HG03097 (cell line): ENCODE results near the gene CYP3A4.
"Not testable (repeated sequence)": the region's sequence is repeated elsewhere in the genome, so short reads cannot be mapped to it uniquely, and the experiment has no call there.

Source experiments
- ATAC-seq: cut with Tn5 transposase; IDR thresholded peaks from one replicate; pipeline ENCODE4 v1.9.1; 2021; ENCODE audit not compliant: unreplicated experiment, low FRiP score

The CYP3A4 gene

GRCh38 chr7:99784007-99784406 lies at the start of gene CYP3A4:
CYP3A4 (minus strand) TSS chr7:99784184; CDS start chr7:99784081, 103 bp downstream.
- no peak for ATAC-seq

GRCh38 chr7:99833289-99833877 lies 49.4 kb upstream of the CYP3A4 start:
- ATAC-seq = no peak

DNA sequence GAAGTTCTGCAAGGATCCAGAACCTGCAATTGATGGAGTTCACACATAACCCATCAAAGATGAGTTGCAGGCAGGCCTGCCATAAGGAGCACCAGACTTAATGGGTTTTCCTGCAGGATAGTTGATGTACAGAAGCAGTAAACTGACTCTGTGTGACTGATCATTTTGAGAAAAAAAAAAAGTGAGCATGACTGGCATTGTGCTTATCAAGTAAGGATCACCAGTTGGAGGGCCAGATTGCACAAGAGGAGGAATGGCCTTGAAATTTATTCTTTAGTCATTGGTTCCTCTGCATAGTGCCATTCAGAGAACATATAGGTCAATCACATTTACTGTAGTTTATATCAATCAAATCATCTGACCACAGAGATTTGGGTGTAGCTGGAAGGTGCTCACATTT lies 47.6 kb upstream of the CYP3A4 start:
- no peak for ATAC-seq

- no peak for ATAC-seq
These were observed 45.7 kb upstream of the CYP3A4 start for GRCh38 chr7:99829524-99830160.

DNA sequence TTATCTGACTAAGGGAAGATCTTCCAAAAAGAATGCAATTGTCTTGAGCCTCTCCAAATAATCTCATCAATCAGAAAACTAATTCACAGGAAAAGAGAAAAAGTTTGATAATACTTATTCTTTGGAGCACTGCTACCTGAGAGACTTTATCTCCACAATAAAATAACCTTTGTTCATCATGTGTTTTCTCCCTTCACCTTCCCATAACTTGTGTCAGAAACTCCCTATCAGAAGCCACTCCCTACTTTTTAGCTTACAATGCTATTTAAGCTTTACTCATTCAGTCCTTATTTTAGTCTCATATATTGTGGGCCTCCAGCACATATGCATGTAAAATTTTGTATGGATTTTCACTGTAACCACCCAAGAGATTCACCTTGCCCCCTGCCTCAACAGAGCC lies 44.8 kb upstream of the CYP3A4 start:
- no peak for ATAC-seq

DNA sequence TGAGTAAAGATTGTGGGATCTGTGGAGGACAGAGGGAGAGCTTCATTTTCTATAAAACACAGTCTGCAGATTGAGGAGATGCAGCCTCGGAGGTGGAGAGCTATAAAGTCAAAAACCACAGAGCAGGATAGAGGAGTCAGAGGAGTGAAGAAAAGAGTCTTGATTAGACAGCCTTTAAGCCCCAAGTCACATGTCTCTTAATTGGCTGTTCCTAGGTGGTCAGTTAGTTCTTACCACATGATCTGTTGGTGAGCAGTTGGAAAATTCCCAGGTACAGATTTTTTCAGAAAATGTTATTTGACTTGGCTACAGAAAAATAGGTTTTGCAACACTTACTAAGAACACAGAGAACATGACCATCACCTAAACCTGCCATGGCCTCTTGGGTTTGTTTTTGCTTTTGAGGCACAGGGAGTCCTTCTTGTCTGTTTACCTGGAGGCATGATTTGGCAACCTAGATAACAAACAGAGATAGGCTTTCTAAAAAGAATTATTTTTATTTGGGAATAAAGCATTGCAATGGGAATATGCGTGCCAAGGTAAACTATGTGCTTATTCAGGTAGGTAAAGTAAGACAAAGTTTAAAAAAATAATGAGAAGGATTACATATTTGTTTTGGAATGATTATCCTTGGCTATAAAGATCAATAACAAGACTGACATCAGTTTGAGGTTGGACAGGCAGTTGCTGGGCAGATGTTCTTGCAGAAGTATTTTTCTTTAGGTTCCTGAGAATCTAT lies 43.2 kb upstream of the CYP3A4 start:
- no peak for ATAC-seq

GRCh38 chr7:99825873-99826272 lies 41.9 kb upstream of the CYP3A4 start:
- ATAC-seq = no peak

DNA sequence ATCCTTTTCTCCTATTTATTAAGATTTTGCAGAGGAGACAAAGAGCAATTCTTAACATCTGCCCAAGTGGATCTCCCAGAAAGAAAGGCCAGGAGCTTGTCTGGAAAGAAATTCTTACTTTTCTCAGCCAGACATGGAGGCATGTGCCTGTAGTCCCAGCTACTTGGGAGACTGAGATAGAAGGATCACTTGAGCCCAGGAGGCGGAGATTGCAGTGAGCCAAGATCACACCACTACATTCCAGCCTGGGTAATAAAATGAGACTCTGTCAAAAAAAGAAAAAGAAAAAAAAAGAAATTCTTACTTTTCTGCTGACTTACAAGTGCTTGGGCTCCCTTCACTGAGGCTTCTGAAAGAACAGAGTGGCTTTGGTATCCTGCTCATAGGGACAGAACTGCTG lies 41.5 kb upstream of the CYP3A4 start:
- no peak for ATAC-seq

GRCh38 chr7:99824091-99824490 lies 40.1 kb upstream of the CYP3A4 start:
- no peak for ATAC-seq

DNA sequence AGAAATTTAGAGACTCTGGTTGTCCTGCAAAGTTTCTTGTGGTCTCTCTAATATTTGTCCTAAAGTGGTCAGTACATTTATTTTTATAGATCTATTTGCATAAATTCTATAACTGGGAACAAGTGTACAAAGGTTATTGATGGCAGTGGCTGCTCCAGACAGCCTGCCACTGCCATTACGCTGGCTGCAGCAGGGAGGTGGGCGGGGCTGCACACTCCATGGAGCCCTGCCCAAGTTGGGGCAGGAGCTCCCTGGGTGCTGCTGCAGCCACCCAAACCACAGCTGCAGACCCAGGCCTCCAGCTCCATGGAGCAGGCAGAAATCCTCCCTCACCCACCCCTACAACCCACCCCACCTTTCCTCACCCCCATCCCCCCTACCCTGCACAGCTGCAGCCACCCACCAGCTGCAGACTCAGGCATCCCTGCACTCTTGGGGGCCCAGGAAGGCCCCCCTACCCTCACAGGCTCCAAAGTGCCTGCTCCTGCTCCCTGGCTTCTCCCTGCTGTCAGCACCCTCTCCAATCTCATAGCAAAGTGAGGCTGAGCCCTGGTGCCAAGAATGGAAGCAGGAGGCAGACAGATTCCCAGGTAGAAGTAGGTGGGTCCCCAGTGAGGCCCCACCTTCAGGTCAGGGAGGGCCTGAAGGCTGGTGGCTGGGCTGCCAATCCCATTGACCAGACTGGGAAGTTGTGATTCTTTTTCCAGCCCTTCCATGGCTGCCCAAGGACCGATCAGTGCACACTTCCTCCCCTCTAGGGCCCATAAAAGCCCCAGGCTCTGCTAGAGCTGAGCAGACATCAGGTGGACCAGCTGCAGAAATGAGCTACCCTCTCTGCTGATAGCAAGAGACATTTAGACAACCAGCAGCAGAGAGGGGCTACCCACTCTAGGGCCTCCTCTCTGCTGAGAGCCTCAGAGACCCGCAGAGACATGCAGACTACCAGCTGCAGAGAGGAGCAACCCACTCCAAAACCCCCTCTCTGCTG lies 39.0 kb upstream of the CYP3A4 start:
- ATAC-seq = no peak

DNA sequence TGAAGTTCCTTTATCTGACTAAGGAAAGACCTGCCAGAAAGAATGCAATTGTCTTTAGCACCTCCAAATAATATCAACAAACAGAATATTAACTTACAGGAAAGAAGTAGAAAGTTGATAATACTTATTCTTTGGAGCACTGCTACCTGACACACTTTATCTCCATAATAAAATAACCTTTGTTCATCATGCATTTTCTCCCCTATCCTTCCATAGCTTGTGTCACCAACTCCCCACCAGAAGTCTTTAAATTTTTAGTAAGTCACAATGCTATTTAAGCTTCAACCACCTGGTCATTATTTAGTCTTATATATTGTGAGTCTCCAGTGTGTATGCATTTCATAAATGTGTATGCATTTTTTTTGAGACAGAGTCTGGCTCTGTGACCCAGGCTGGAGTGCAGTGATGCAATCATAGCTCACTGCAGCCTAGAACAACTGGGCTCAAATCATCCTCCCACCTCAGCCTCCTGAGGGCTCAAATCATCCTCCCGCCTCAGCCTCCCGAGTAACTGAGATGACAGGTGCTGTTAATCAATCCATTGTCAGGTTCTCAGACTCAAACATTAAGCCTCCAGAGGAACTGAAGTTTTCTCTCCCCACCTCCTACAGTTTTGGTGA lies 36.5 kb upstream of the CYP3A4 start:
- ATAC-seq = no peak

DNA sequence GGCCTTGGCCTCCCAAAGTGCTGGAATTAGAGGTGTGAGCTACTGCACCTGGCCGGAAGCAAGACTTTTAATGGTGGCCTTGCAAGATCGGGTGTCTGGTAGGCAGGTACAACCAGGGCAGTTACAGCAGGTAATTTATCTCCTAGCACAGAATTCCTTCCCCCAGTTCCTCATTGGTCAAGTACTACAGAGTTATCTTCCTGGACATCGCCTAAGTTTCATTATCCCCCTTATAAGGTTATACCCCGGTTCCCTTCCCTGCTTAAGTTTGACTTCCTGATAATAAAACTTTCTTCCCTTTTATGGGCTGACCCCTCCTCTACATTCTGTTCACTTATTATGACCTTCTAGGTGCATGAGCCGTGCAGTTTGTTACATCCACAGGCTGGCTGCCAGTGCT lies 24.8 kb upstream of the CYP3A4 start:
- ATAC-seq = no peak

DNA sequence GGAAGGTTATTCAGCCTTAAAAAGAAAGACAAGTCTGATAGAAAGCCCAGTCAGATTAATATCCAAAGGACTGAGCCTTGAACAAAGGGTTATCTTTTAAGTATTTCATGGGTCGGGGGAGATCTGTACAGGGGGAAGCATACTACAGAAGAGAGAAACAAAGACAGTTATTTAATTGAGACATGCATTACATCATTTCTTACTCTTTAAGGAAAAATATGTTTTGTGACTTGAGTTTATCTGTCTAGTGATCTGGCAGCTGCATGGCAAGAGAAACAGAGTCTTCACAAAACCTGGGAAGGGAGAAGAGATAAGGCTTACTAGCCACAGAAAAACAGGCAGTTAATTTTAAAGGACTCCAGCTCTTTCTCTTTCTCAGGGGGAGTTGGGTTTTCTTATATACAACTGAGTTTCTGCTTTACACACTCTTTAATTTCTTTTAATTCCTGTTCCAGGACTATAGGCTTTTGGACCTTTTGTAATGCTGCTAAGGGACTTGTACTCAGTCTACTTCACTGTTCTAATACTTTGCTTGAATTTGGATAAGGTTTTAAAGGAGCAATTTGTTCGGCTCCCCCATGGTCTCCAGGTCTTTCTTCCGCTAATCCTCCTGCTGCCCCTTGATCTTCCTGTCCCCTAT lies 23.0 kb upstream of the CYP3A4 start:
- no peak for ATAC-seq

- no peak for ATAC-seq
These were observed 21.7 kb upstream of the CYP3A4 start for GRCh38 chr7:99805641-99806040.

- ATAC-seq = not testable (repeated sequence)
These were observed 19.1 kb upstream of the CYP3A4 start for GRCh38 chr7:99803118-99803517.

GRCh38 chr7:99801407-99801806 lies 17.4 kb upstream of the CYP3A4 start:
- not testable (repeated sequence) for ATAC-seq

GRCh38 chr7:99798972-99799371 lies 15.0 kb upstream of the CYP3A4 start:
- ATAC-seq = no peak

DNA sequence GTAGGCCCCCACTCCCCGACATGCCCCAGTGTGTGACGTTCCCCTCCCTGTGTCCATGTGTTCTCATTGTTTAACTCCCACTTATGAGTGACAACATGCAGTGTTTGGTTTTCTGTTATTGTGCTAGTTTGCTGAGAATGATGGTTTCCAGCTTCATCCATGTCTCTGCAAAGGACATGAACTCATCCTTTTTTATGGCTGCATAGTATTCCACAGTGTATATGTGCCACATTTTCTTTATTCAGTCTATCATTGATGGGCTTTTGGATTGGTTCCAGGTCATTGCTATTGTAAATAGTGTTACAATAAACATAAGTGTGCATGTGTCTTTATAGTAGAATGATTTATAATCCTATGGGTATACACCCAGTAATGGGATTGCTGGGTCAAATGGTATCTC lies 11.9 kb upstream of the CYP3A4 start:
- ATAC-seq = not testable (repeated sequence)

DNA sequence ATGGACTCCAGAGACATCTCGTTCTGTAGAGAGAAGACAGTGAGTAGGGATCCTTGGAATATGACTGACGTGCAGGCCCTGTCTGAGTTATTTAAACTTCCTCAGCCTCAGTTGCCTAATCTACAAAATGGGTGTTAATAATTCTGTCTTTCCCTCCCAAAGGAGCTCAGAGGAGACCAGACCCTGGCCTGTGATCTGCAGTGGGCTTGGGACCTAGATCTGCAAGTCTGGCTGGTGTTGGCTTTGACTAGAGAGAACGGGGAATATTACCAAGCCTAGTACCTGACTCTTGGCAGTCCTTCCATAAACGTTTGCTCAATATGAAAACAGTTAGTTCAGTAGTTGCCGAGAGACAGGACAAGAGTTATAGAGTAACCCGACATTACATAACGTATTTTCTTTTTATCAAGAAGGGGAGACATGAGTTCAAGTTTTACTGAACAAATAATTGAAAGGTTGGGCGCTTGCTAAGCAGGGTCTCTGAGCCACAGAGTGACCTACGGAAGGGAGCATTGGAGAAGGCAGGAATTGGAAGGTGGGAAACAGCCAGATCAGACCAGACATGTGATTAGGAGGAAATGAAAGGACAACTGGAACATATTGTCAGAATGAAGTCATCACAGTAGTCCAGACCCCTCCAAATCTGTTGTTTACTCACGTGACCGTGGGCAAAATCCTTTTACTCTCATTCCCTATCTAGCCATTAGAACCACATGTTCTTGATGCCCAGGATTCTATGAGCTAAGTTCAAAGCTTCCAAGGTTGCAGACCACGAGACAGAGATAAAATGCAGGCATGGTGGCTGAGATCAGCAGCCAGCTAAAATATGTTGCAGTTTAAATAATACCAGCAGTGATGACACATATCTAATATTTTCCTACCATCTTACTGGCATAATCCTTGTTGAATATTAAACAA lies 10.9 kb upstream of the CYP3A4 start:
- ATAC-seq = no peak
